Measurements from ENCODE around the gene PAX2. TPM values are rescaled to one million over a fixed set of nuclear protein-coding genes. Genes with fewer than 3 reads are reported as not detected.

Gene PAX2
- total and polyA plus RNA-seq, 2 of the 13 experiments (the other 11 are each of a cell fraction or from before 2014, with no cell fraction given), result not detected

GRCh38 chr10:100774223-100774622 lies 28.8 kb downstream of the PAX2 start:
- no peaks in the 10 kb centered on the region for H4K20me1 ChIP-seq (ENCODE audit: insufficient read depth, low read length)
- no peak overlapping the region for H2AFZ ChIP-seq (ENCODE audit: low read length)
- peaks cover 3% of the 10 kb centered on the region for H3K4me1 ChIP-seq (ENCODE audit: insufficient read depth, low read length)
- H3K27me3 ChIP-seq (ENCODE audit: control insufficient read depth in 1 of 2, insufficient read depth in 2 of 2, low read length in 2 of 2), result peaks cover 0 to 37% of the 10 kb centered on the region in 2 experiments; a peak in 3 of 5 replicates
- 29% methylated on average over 7 of the region's 8 CpGs for WGBS (ENCODE audit: low lambda C conversion rate)
- no peak for ATAC-seq
- in situ Hi-C loops (cut with HindIII; ENCODE audit: extremely low pct_ligation_motif_present, low pct_unique_long_range_greater_than_20kb) (no loop called here), intact Hi-C loops (cut with micrococcal nuclease; ENCODE audit: unreplicated experiment) (no loop called here)
- no peak overlapping the region for H3K4me2 ChIP-seq (ENCODE audit: low read depth, low read length)
- no peaks in the 10 kb centered on the region for H3K9me3 ChIP-seq (ENCODE audit: low read length)
- H3K9ac ChIP-seq (ENCODE audit: insufficient read depth, low read depth, low read length), result no peak overlapping the region
- no peaks in the 10 kb centered on the region for H3K36me3 ChIP-seq (replicated peaks in 1 of 2; ENCODE audit: control insufficient read depth in 1 of 2, insufficient read depth in 2 of 2, low read length in 2 of 2)
- H3K79me2 ChIP-seq (ENCODE audit: insufficient read depth, low read length), result no peaks in the 10 kb centered on the region
- no peak overlapping the region for H3K4me3 ChIP-seq (replicated peaks in 1 of 3; ENCODE audit: insufficient read depth in 1 of 3, low read depth in 2 of 3, low read length in 3 of 3)
- no peak overlapping the region for H3K27ac ChIP-seq (ENCODE audit: extremely low read length, insufficient read depth, low read length)
- no peak for DNase-seq (ENCODE audit: low spot score)
- no TSS peak for BruUV-seq (replicated peaks)
- ChIA-PET CTCF (ENCODE audit: low intra/inter-chr PET ratio, low total read pairs) (no interaction called here), POLR2A (no interaction called here)
- FAIRE-seq, result no peak
- TF ChIP-seq, protein P1, sequence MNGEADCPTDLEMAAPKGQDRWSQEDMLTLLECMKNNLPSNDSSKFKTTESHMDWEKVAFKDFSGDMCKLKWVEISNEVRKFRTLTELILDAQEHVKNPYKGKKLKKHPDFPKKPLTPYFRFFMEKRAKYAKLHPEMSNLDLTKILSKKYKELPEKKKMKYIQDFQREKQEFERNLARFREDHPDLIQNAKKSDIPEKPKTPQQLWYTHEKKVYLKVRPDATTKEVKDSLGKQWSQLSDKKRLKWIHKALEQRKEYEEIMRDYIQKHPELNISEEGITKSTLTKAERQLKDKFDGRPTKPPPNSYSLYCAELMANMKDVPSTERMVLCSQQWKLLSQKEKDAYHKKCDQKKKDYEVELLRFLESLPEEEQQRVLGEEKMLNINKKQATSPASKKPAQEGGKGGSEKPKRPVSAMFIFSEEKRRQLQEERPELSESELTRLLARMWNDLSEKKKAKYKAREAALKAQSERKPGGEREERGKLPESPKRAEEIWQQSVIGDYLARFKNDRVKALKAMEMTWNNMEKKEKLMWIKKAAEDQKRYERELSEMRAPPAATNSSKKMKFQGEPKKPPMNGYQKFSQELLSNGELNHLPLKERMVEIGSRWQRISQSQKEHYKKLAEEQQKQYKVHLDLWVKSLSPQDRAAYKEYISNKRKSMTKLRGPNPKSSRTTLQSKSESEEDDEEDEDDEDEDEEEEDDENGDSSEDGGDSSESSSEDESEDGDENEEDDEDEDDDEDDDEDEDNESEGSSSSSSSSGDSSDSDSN (CRISPR knock-in tag; IDR thresholded peaks at IDR 0.05), result no peak
- TF ChIP-seq SNRNP70 (IDR thresholded peaks at IDR 0.05; ENCODE audit: low read depth, low read length), result no peak
- TF ChIP-seq ZNF253 (CRISPR knock-in tag; IDR thresholded peaks at IDR 0.05; ENCODE audit: borderline replicate concordance), result no peak
- no peak for TF ChIP-seq ZNF597 (CRISPR knock-in tag; IDR thresholded peaks at IDR 0.05)
- TF ChIP-seq ZNF614 (CRISPR knock-in tag; IDR thresholded peaks at IDR 0.05; ENCODE audit: borderline replicate concordance), result no peak
- TF ChIP-seq ZNF781 (CRISPR knock-in tag; IDR thresholded peaks at IDR 0.05; ENCODE audit: borderline replicate concordance, not compliant biosample characterization), result no peak
- no peak for TF ChIP-seq ZNF280D (CRISPR knock-in tag; IDR thresholded peaks at IDR 0.05)
- no peak for TF ChIP-seq ZNF572 (CRISPR knock-in tag; IDR thresholded peaks at IDR 0.05)

Measured in HepG2 (cell line).